Prostate gland (tissue), 2 donors: ENCODE results near the gene OSBPL8.

Source experiments
- CTCF ChIP-seq, 4 experiments: fragments of 200-600 bp in 2 of 4; fragments of 450-650 bp in 2 of 4; sonication (generic) in 2 of 4; IDR thresholded peaks; 1 replicate in 3 of 4; 2 replicates in 1 of 4; pipeline ENCODE4 v1.5.1; 2016 to 2019; ENCODE audit warnings: antibody characterized with exemption in 4 of 4, mild to moderate bottlenecking in 2 of 4, moderate library complexity in 2 of 4
- POLR2AphosphoS5 ChIP-seq: sonication (generic); formaldehyde crosslinking; IDR thresholded peaks from one replicate; pipeline ENCODE4 v1.6.1; 2017; ENCODE audit warnings: antibody characterized with exemption

- TF ChIP-seq CTCF (IDR thresholded peaks at IDR 0.05) (no peak), POLR2AphosphoS5 (no peak)
Observed at GRCh38 chr12:76310110-76310509, 249.5 kb downstream of the OSBPL8 start.
